ENCODE results near the gene SEMA4D.

- TF ChIP-seq CTCF (IDR thresholded peaks at IDR 0.05) (no peak), POLR2A (IDR thresholded peaks at IDR 0.05) (no peak), POLR2AphosphoS5 (IDR thresholded peaks at IDR 0.05) (peak; percentile 25)
Observed at GRCh38 chr9:89379508-89380115, 118.3 kb downstream of the SEMA4D start.

Data from prostate gland (tissue), 2 donors.